GM12875 (cell line): ENCODE measurements around the gene CCDC3.
A peak's percentile ranks its signal among the peaks of the same experiment; 100 is the strongest.

Experiments
- H3K4me3 ChIP-seq: one replicate; pipeline ENCODE4 v1.5.1; 2011; ENCODE audit warnings: low read depth, low read length, control low read depth
- CTCF ChIP-seq: IDR thresholded peaks from 2 replicates; pipeline ENCODE4 v1.5.1; 2011; ENCODE audit warnings: low read depth, mild to moderate bottlenecking, control low read depth, inconsistent platforms, low read length, moderate library complexity, borderline replicate concordance; ENCODE audit not compliant: insufficient read depth

The CCDC3 gene

GRCh38 chr10:12848439-12849173 is 152.9 kb downstream of the CCDC3 start:
- TF ChIP-seq CTCF: no peak
- no peak overlapping the region for H3K4me3 ChIP-seq

- TF ChIP-seq CTCF: peak; percentile 50; the same call in 1 of the 2 replicates
- H3K4me3 ChIP-seq: no peak overlapping the region
Observed at GRCh38 chr10:12847361-12847975, 154.0 kb downstream of the CCDC3 start.

GRCh38 chr10:12846718-12847117 is 154.8 kb downstream of the CCDC3 start:
- no peak overlapping the region for H3K4me3 ChIP-seq
- TF ChIP-seq CTCF: no peak
